GM10266 (cell line): ENCODE results near the gene PCED1B.

Experiments used
- DNase-seq: peaks from one replicate; pipeline ENCODE4 v3.0.0; 2012; ENCODE audit errors: extremely low spot score
- TF ChIP-seq, protein P1 (sequence below): IDR thresholded peaks from 2 replicates; pipeline ENCODE4 v1.5.1; 2012; ENCODE audit warnings: mild to moderate bottlenecking, low read depth; ENCODE audit not compliant: control insufficient read depth, insufficient read depth; ENCODE audit errors: missing control alignments

Gene PCED1B

DNA sequence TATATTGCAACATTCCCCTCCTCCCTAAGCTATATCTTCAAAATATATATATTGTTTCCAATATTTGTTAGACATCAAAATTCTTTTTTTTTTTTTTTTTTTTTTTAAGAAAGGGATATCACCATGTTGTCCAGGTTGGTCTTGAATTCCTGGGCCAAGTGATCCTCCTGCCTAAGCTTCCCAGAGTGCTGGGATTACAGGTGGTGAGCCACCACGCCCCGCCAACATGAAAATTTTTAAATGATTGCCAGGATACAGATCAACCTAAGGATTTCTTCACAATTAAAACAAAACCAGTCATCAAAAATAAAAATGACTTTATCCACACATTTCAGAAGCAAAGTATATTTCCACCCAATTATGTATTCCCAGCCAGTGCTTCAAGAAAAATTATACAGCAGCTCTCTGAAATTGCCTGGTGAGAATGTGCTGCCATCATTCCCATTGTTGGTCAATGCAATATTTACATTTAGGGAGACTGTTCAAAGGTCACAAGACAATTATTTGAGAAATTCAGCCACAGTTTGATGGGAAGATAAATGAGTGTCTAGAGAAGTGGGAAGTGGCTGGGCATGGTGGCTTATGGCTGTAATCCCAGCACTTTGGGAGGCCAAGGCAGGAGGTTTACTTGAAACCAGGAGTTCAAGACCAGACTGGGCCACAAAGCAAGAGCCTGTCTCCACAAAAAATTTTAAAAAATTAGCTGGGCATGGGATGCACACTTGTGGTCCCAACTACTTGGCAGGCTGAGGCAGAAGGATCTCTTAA lies 142.0 kb downstream of the PCED1B start:
- DNase-seq = no peak
- TF ChIP-seq, protein P1, sequence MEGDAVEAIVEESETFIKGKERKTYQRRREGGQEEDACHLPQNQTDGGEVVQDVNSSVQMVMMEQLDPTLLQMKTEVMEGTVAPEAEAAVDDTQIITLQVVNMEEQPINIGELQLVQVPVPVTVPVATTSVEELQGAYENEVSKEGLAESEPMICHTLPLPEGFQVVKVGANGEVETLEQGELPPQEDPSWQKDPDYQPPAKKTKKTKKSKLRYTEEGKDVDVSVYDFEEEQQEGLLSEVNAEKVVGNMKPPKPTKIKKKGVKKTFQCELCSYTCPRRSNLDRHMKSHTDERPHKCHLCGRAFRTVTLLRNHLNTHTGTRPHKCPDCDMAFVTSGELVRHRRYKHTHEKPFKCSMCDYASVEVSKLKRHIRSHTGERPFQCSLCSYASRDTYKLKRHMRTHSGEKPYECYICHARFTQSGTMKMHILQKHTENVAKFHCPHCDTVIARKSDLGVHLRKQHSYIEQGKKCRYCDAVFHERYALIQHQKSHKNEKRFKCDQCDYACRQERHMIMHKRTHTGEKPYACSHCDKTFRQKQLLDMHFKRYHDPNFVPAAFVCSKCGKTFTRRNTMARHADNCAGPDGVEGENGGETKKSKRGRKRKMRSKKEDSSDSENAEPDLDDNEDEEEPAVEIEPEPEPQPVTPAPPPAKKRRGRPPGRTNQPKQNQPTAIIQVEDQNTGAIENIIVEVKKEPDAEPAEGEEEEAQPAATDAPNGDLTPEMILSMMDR = no peak

DNA sequence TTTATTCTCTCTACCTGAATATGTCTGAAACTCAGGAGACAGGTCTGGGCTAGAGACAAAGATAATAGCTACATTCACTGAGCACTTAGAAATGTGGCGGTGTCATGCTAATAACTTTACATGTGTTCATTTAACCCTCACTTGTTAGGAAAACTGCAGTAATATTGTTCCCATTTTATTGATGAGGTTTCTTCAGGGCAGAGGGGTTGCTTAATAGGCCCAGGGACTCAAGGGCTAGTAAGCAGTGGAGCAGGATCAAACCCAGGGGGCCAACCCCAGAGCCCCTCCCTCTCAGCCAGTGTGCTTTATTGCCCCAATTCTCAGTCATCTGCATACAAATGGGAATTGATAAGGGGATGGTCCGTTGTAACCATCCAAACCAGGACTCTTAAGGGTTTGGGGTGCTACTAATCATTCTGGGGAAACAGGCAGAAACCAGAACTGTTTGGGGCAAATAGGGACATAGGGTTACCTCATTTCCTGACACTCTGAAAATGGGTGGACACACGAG lies 143.2 kb downstream of the PCED1B start:
- TF ChIP-seq, protein P1 = no peak
- DNase-seq = no peak

DNA sequence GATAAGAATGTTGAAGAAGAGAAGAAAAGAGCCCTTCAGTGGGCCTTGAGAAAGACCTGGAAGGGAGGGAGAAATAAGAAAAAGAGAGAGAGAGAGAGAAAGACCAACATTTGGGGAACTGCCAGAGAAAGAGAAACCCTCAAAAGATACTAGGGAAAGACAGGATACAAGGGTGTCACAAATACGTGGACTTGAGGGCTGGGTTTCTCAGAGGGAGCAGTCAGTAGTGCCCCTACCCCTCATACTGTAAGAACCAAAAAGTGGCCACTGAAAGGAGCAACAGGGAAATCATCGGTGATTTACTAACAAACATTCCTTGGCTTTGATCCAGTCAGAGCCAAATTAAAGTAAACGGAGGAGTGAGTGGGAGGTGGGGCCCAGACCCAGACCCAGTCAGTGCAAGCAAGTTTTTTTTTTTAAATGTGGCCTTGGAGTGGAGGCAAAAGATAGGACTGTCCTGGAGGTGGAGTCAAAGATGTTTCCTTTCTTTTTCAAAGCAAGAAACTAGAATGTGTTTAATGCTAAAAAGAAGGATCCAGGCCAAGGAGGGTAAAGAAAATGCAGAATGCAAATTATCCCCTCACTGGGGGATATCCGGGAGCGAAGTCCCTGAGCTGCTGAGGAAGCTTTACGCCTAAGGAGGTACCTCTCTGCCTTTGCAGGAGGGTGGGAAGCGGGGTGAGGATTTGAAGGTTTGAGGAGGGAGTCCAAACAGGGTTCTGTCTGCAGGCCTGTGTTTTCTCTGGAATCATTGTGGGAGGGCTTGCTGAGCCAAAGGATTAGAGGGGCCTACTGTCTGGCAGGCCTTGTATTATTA lies 143.8 kb downstream of the PCED1B start:
- DNase-seq = no peak
- TF ChIP-seq, protein P1 = no peak

DNA sequence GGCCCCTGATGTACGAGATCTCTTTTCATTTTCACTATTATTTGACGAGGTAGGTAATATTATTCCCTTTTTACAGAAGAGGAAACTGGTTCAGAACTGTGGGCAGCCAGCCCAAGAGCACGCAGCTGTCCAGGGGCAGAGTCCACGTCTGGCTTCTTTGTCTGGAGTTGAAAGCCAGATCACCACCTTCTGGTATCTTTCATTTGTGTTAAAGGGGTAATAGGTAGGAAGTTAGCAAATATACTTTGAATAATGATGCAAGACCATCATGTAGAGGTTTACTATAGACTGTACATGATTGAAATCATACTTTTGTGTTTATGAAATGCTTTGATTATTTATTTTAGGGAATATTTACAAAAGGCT lies 144.4 kb downstream of the PCED1B start:
- TF ChIP-seq, protein P1 = no peak
- DNase-seq = no peak

DNA sequence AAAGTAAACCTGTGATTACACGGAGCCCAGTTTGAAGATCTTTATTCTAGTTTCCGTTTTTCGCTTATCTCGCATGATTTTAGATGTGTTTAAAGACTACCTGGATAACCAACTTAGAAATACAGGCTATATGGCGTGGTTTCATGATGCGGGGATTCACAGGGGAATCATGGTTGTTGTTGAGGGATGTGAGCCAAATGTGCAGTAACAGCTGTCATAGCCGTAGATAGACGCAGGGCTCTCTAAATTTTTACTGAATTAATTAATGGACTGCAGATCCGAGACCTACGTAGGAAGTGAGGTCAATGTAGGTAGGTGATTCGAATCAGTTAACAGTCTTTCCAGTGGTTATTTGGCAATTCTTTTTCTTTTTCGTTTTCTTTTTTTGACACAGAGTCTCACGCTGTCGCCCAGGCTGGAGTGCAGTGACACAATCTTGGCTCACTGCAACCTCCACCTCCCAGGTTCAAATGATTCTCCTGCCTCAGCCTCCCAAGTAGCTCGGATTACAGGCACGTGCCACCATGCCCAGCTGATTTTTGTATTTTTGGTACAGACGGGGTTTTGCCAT lies 145.2 kb downstream of the PCED1B start:
- TF ChIP-seq, protein P1 = no peak

DNA sequence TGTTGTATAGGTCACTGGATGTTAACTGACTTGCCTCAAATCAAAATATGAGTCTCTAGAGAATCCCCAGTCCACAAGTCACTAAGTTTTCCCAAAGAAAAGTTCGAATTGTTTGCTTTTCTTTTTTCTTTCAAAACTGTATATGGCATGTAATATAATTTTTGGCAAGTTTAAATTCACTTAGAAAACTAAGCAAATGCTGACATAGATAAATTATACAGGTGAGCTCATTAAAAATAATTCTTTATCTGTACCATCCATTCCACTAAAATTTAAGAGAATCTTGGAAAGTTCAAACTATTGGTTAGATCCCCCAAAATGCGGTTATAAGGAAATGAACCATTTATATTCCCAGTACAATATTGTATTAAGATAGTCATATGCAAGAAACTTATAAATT lies 145.9 kb downstream of the PCED1B start:
- DNase-seq = no peak
- TF ChIP-seq, protein P1 = no peak

More for the DNA sequence above, 145.2 kb downstream of the PCED1B start:
- no peak for DNase-seq
